H1 (cell line): Measurements from ENCODE around the gene FZD4. TPM values are rescaled to one million over a fixed set of nuclear protein-coding genes. Genes with fewer than 3 reads are reported as not detected.

Experiments used
- CTCF ChIA-PET: fragments of 300-600 bp; sonication (Branson Sonifier 250); formaldehyde crosslinking; loops from one replicate; lab custom pipeline; 2021; ENCODE audit not compliant: partially characterized antibody; lab: Charles Lee
- POLR2A ChIA-PET: fragments of 300-600 bp; sonication (Branson Sonifier 250); formaldehyde crosslinking; loops from one replicate; lab custom pipeline; 2021; ENCODE audit warnings: inconsistent platforms; ENCODE audit not compliant: partially characterized antibody; lab: Charles Lee
- DNase-seq, 2 experiments: peaks; one replicate each; pipeline versions ENCODE4 v3.0.0 to v3.0.0-alpha.2; 2010 to 2022; ENCODE audit warnings: low spot score in 2 of 2, low read depth in 1 of 2, mixed read lengths in 1 of 2
- FAIRE-seq: peaks from 2 replicates; lab custom pipeline; 2011; peaks lifted over from hg19 to GRCh38; lab: Jason Lieb, UNC
- H2AFZ ChIP-seq: 2 replicates; pipeline ENCODE4 v1.8.1; 2012; ENCODE audit warnings: low read length, inconsistent platforms
- H2AK5ac ChIP-seq: 2 replicates; pipeline ENCODE4 v1.6.1; 2013; ENCODE audit warnings: low read depth, low read length
- H2BK120ac ChIP-seq: replicated peaks from 2 replicates; pipeline ENCODE3; 2013; ENCODE audit warnings: low read depth, low read length, inconsistent platforms
- H2BK12ac ChIP-seq: 2 replicates; pipeline ENCODE4 v1.6.1; 2013; ENCODE audit warnings: low read depth, low read length
- H2BK15ac ChIP-seq: 2 replicates; pipeline ENCODE4 v1.6.1; 2013; ENCODE audit warnings: low read length
- H2BK20ac ChIP-seq: 2 replicates; pipeline ENCODE4 v1.6.1; 2013; ENCODE audit warnings: low read length
- H2BK5ac ChIP-seq: 2 replicates; pipeline ENCODE4 v1.6.1; 2013; ENCODE audit warnings: low read depth, low read length
- H3K14ac ChIP-seq: 2 replicates; pipeline ENCODE4 v1.6.1; 2013; ENCODE audit warnings: inconsistent platforms; ENCODE audit not compliant: insufficient read length
- H3K18ac ChIP-seq: 2 replicates; pipeline ENCODE4 v1.6.1; 2013; ENCODE audit warnings: low read length; ENCODE audit errors: extremely low read depth
- H3K23ac ChIP-seq: 2 replicates; pipeline ENCODE4 v1.6.1; 2013; ENCODE audit warnings: inconsistent platforms; ENCODE audit not compliant: insufficient read length
- H3K23me2 ChIP-seq: 2 replicates; pipeline ENCODE4 v1.6.1; 2013; ENCODE audit warnings: low read depth, low read length
- H3K27ac ChIP-seq: 2 replicates; pipeline ENCODE4 v1.6.1; 2011; ENCODE audit warnings: low read depth, low read length, inconsistent platforms
- H3K27me3 ChIP-seq, 4 experiments: replicated peaks in 1 of 4; 1 replicate in 1 of 4; 2 replicates in 3 of 4; pipeline versions ENCODE4 v1.6.1 to v1.8.1; 2011 to 2013; ENCODE audit warnings: low read length in 3 of 4, mild to moderate bottlenecking in 3 of 4, inconsistent platforms in 2 of 4, mixed read lengths in 2 of 4, moderate library complexity in 1 of 4; ENCODE audit not compliant: control insufficient read depth in 3 of 4, insufficient read depth in 3 of 4; ENCODE audit errors: extremely low read depth in 1 of 4
- H3K36me3 ChIP-seq, 4 experiments: 2 replicates each; pipeline versions ENCODE4 v1.6.1 to v1.8.1; 2011 to 2013; ENCODE audit warnings: mild to moderate bottlenecking in 4 of 4, low read length in 3 of 4, moderate library complexity in 2 of 4, control low read depth in 1 of 4, inconsistent platforms in 1 of 4; ENCODE audit not compliant: insufficient read depth in 4 of 4, control insufficient read depth in 2 of 4
- H3K4ac ChIP-seq: replicated peaks from 2 replicates; pipeline ENCODE3; 2013; ENCODE audit warnings: low read length, low read depth, mixed read lengths, inconsistent platforms; ENCODE audit not compliant: insufficient read length
- H3K4me1 ChIP-seq, 4 experiments: replicated peaks in 1 of 4; 1 replicate in 1 of 4; 2 replicates in 3 of 4; pipeline versions ENCODE4 v1.6.1 to v1.8.1; 2011 to 2013; ENCODE audit warnings: low read length in 3 of 4, inconsistent platforms in 2 of 4, mixed read lengths in 1 of 4; ENCODE audit not compliant: insufficient read depth in 4 of 4, control insufficient read depth in 3 of 4
- H3K4me2 ChIP-seq, 2 experiments: 2 replicates each; pipeline versions ENCODE4 v1.6.1 to v1.8.1; 2011 to 2013; ENCODE audit warnings: low read depth in 2 of 2, low read length in 2 of 2, control low read depth in 1 of 2, inconsistent platforms in 1 of 2, mild to moderate bottlenecking in 1 of 2; ENCODE audit not compliant: insufficient read depth in 1 of 2
- H3K4me3 ChIP-seq, 4 experiments: fragments of 200-600, 300-600 bp in 1 of 4; sonication (generic), shearing (Covaris generic), sonication (Bioruptor Twin) in 1 of 4; 2 replicates each; pipeline versions ENCODE4 v1.5.1 to v1.8.1; 2011 to 2016; ENCODE audit warnings: low read length in 4 of 4, low read depth in 3 of 4, control low read depth in 2 of 4, inconsistent platforms in 2 of 4, mild to moderate bottlenecking in 2 of 4, mixed read lengths in 1 of 4, moderate library complexity in 1 of 4; ENCODE audit not compliant: insufficient read depth in 2 of 4; ENCODE audit errors: extremely low read depth in 1 of 4
- H3K56ac ChIP-seq: replicated peaks from 2 replicates; pipeline ENCODE3; 2013; ENCODE audit warnings: low read depth, mild to moderate bottlenecking, mixed read lengths, low read length, inconsistent platforms; ENCODE audit not compliant: insufficient read length
- H3K79me1 ChIP-seq: 2 replicates; pipeline ENCODE4 v1.6.1; 2013; ENCODE audit warnings: low read depth, low read length, control low read depth
- H3K79me2 ChIP-seq, 2 experiments: 2 replicates each; pipeline versions ENCODE4 v1.6.1 to v1.8.1; 2012 to 2013; ENCODE audit warnings: low read length in 2 of 2, mild to moderate bottlenecking in 2 of 2, inconsistent platforms in 1 of 2; ENCODE audit not compliant: insufficient read depth in 2 of 2, control insufficient read depth in 1 of 2
- H3K9ac ChIP-seq, 4 experiments: replicated peaks in 1 of 4; 1 replicate in 1 of 4; 2 replicates in 3 of 4; pipeline versions ENCODE4 v1.6.1 to v1.8.1; 2011 to 2013; ENCODE audit warnings: low read depth in 3 of 4, low read length in 3 of 4, control low read depth in 2 of 4, mild to moderate bottlenecking in 2 of 4, moderate library complexity in 2 of 4, inconsistent platforms in 1 of 4; ENCODE audit errors: extremely low read depth in 1 of 4
- H3K9me3 ChIP-seq, 2 experiments: 2 replicates each; pipeline versions ENCODE4 v1.6.1 to v1.8.1; 2012 to 2013; ENCODE audit warnings: mild to moderate bottlenecking in 2 of 2, moderate library complexity in 2 of 2, control low read depth in 1 of 2, inconsistent platforms in 1 of 2, low read depth in 1 of 2, low read length in 1 of 2, mixed read lengths in 1 of 2; ENCODE audit not compliant: insufficient read depth in 2 of 2
- H4K20me1 ChIP-seq, 2 experiments: replicated peaks in 1 of 2; 2 replicates each; pipeline versions ENCODE3 to v1.8.1; 2011 to 2013; ENCODE audit warnings: inconsistent platforms in 2 of 2, low read length in 2 of 2, mild to moderate bottlenecking in 1 of 2; ENCODE audit not compliant: insufficient read depth in 2 of 2, control insufficient read depth in 1 of 2
- H4K5ac ChIP-seq: 2 replicates; pipeline ENCODE4 v1.6.1; 2013; ENCODE audit warnings: low read length, low read depth, mixed read lengths, inconsistent platforms; ENCODE audit not compliant: insufficient read length
- H4K8ac ChIP-seq: 2 replicates; pipeline ENCODE4 v1.8.0; 2013; ENCODE audit warnings: mild to moderate bottlenecking, moderate library complexity, low read length, inconsistent platforms; ENCODE audit not compliant: insufficient read depth; ENCODE audit errors: extremely low read depth
- H4K91ac ChIP-seq: replicated peaks from 2 replicates; pipeline ENCODE3; 2013; ENCODE audit warnings: low read length, mixed read lengths, inconsistent platforms; ENCODE audit not compliant: insufficient read length
- CBX8 ChIP-seq: fragments of 300-800, 300-1000 bp; sonication (generic); IDR thresholded peaks from 2 replicates; pipeline ENCODE4 v1.7.1; 2016; ENCODE audit warnings: low read depth, low read length, borderline replicate concordance
- CTCF ChIP-seq, 3 experiments: IDR thresholded peaks; 1 replicate in 2 of 3; 2 replicates in 1 of 3; pipeline versions ENCODE4 v1.5.1 to v1.6.1; 2011; ENCODE audit warnings: low read length in 3 of 3, mild to moderate bottlenecking in 3 of 3, inconsistent platforms in 2 of 3, low read depth in 1 of 3, moderate library complexity in 1 of 3; ENCODE audit not compliant: insufficient read depth in 1 of 3; ENCODE audit errors: control extremely low read depth in 1 of 3
- JUN ChIP-seq: IDR thresholded peaks from 2 replicates; pipeline ENCODE4 v1.6.1; 2011; ENCODE audit warnings: low read depth, mild to moderate bottlenecking, improper control_type of control experiment, low read length
- KDM1A ChIP-seq: fragments of 200-600, 300-600 bp; sonication (generic); IDR thresholded peaks from 2 replicates; pipeline ENCODE4 v1.7.1; 2016; ENCODE audit warnings: mild to moderate bottlenecking, low read length, borderline replicate concordance
- NANOG ChIP-seq: IDR thresholded peaks from 2 replicates; pipeline ENCODE4 v1.6.1; 2011; ENCODE audit warnings: low read length, low read depth, mild to moderate bottlenecking, inconsistent platforms; ENCODE audit not compliant: insufficient read depth, poor library complexity, severe bottlenecking
- SIX5 ChIP-seq: IDR thresholded peaks from 2 replicates; pipeline ENCODE4 v1.6.1; 2011; ENCODE audit warnings: mild to moderate bottlenecking, low read depth, low read length
- TCF12 ChIP-seq: IDR thresholded peaks from 2 replicates; pipeline ENCODE4 v1.6.1; 2011; ENCODE audit warnings: low read depth, mild to moderate bottlenecking, low read length
- WGBS, 2 experiments: shearing (Covaris generic) in 1 of 2; methylation state at CpG; one replicate each; pipeline versions ENCODE4 v1.1.6 to v1.1.7; 2013 to 2015; ENCODE audit warnings: low lambda C conversion rate in 2 of 2, mixed read lengths in 2 of 2, inconsistent platforms in 1 of 2, low coverage in 1 of 2, missing lambda C conversion rate in 1 of 2; ENCODE audit not compliant: insufficient replicate concordance in 2 of 2, insufficient coverage in 1 of 2, insufficient read length in 1 of 2; ENCODE audit errors: extremely low coverage in 1 of 2, missing lambda C conversion rate in 1 of 2; 5-methylcytosine and 5-hydroxymethylcytosine counted together
- polyA plus RNA-seq, 7 experiments: library from polyadenylated mRNA; depleted of rRNA in 3 of 7; stranded (reverse) in 5 of 7; unstranded in 2 of 7; fragments of >200 nt in 5 of 7; fragments of 200-250 nt in 2 of 7; gene quantifications; 1 replicate in 5 of 7; 2 replicates in 1 of 7; 4 replicates in 1 of 7; pipeline versions ENCODE4 v1.2.1 to v1.2.3, GENCODE V29; 2011 to 2013; ENCODE audit warnings: missing spikeins in 2 of 7, mixed read lengths in 2 of 7
- total RNA-seq: library from RNA; stranded (reverse); fragmentation: NEBNext Ultra II Directional; extraction: Animal tissue kit (Norgen Biotek cat#: 25700); gene quantifications from 2 replicates; pipeline ENCODE4 v1.2.1, GENCODE V29; 2021

FZD4 gene
- total and polyA plus RNA-seq, 2 of the 8 experiments (the other 6 are each of a cell fraction or from before 2014, with no cell fraction given), result 3.1 to 7.1 TPM

- Histone ChIP-seq H3K9me3 (no peaks in the 10 kb centered on the region), H3K4ac (no peak overlapping the region), H3K18ac (no peak overlapping the region), H3K27ac (no peak overlapping the region), H4K91ac (no peak overlapping the region), H4K8ac (no peak overlapping the region), H3K23me2 (no peaks in the 10 kb centered on the region), H3K4me1 (no peaks in the 10 kb centered on the region), H3K79me2 (no peaks in the 10 kb centered on the region), H3K23ac (no peak overlapping the region), H2BK5ac (no peak overlapping the region), H3K9ac (no peak overlapping the region), H3K36me3 (no peaks in the 10 kb centered on the region), H2AK5ac (no peak overlapping the region), H4K20me1 (no peaks in the 10 kb centered on the region), H3K56ac (no peak overlapping the region), H2BK120ac (no peak overlapping the region), H2BK15ac (no peak overlapping the region), H3K4me3 (no peak overlapping the region), H3K4me2 (no peak overlapping the region), H2BK12ac (no peak overlapping the region), H3K27me3 (no peaks in the 10 kb centered on the region), H3K14ac (no peak overlapping the region), H2AFZ (no peak overlapping the region), H2BK20ac (no peak overlapping the region), H4K5ac (no peak overlapping the region), H3K79me1 (no peaks in the 10 kb centered on the region)
- FAIRE-seq (no peak), DNase-seq (no peak)
- 91% methylated on average over 6 of the region's 6 CpGs; no CpG with 5 or more reads in 1 of the 2 experiments for WGBS, 2 experiments
- CTCF ChIA-PET, result interaction anchor here (0.8 to 1.0 kb wide), 4 partner anchors 10 to 63 kb away, joined by 3 to 8 read pairs (median 4); partner anchors contain the start of gene FZD4
- POLR2A ChIA-PET, result no interaction called here
- TF ChIP-seq JUN, result no peak
- no peak for TF ChIP-seq KDM1A
- no peak for TF ChIP-seq CBX8
- no peak for TF ChIP-seq TCF12
- no peak for TF ChIP-seq SIX5
- TF ChIP-seq CTCF (IDR thresholded peaks at IDR 0.05; ENCODE audit: control extremely low read depth in 1 of 3, insufficient read depth in 1 of 3, low read depth in 1 of 3, low read length in 3 of 3), result no peak
- no peak for TF ChIP-seq NANOG
Measured at GRCh38 chr11:86977441-86978050, 22.4 kb upstream of the FZD4 start.
